ENCODE measurements around the gene POU2AF1. TPM values are rescaled to one million over a fixed set of nuclear protein-coding genes. Genes with fewer than 3 reads are reported as not detected.

POU2AF1 gene
- polyA plus RNA-seq, 1 donor from 2014 or later, result not detected

DNA sequence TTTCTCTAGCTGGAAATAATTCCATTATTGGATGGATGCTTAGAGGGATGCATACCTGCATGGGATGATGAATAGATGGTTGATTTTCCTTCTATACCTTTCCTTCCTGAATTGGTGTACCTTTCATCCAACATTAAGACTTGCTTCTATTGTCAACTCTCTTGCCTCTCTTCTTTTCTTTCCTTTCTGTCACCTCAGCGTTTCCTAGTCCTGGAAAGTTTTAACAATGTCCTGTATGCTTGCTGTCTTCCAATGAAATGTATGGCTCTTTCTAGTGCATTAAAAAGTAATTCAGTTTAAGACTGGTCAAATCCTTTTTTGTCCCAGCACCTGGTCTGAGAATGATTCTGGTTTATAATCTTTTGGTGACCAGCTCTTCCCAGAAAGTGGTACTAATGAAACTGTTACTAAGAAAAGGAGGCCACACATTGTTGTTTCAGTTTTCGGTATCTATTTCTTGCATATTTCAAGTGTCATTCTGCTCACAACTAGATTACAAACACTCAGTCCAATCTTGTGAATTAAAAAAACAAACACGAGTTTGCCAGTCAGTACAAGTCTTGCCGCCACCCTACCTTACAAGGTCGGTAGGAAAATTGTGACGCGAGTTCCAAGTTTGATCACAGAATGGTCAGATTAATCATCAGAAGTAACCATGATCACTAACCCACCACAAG is 8.0 kb downstream of the POU2AF1 start:
- no peaks in the 10 kb centered on the region for H3F3A ChIP-seq (ENCODE audit: insufficient read depth, low read length, poor library complexity, severe bottlenecking)
- no peak overlapping the region for H3K4me3 ChIP-seq (ENCODE audit: low read length)
- no peaks in the 10 kb centered on the region for H3K79me2 ChIP-seq (replicated peaks; ENCODE audit: insufficient read depth, low read length)
- no peaks in the 10 kb centered on the region for H3K9me2 ChIP-seq (ENCODE audit: insufficient read depth, low read length)
- TF ChIP-seq CTCF (IDR thresholded peaks at IDR 0.05; ENCODE audit: poor library complexity, severe bottlenecking), result no peak
- TF ChIP-seq SMC3 (conservative IDR thresholded peaks at IDR 0.05; ENCODE audit: poor library complexity), result no peak
- TF ChIP-seq EZH2 (IDR thresholded peaks at IDR 0.05; ENCODE audit: borderline replicate concordance, insufficient read depth, low read length, poor library complexity, severe bottlenecking), result no peak
- no peak for TF ChIP-seq TAF1 (IDR thresholded peaks at IDR 0.05; ENCODE audit: low read depth)
- no peak for TF ChIP-seq POLR2AphosphoS5 (IDR thresholded peaks at IDR 0.05)
- no peak for TF ChIP-seq EP300 (conservative IDR thresholded peaks at IDR 0.05; ENCODE audit: poor library complexity, severe bottlenecking)
- TF ChIP-seq, protein P1, sequence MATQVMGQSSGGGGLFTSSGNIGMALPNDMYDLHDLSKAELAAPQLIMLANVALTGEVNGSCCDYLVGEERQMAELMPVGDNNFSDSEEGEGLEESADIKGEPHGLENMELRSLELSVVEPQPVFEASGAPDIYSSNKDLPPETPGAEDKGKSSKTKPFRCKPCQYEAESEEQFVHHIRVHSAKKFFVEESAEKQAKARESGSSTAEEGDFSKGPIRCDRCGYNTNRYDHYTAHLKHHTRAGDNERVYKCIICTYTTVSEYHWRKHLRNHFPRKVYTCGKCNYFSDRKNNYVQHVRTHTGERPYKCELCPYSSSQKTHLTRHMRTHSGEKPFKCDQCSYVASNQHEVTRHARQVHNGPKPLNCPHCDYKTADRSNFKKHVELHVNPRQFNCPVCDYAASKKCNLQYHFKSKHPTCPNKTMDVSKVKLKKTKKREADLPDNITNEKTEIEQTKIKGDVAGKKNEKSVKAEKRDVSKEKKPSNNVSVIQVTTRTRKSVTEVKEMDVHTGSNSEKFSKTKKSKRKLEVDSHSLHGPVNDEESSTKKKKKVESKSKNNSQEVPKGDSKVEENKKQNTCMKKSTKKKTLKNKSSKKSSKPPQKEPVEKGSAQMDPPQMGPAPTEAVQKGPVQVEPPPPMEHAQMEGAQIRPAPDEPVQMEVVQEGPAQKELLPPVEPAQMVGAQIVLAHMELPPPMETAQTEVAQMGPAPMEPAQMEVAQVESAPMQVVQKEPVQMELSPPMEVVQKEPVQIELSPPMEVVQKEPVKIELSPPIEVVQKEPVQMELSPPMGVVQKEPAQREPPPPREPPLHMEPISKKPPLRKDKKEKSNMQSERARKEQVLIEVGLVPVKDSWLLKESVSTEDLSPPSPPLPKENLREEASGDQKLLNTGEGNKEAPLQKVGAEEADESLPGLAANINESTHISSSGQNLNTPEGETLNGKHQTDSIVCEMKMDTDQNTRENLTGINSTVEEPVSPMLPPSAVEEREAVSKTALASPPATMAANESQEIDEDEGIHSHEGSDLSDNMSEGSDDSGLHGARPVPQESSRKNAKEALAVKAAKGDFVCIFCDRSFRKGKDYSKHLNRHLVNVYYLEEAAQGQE (IDR thresholded peaks at IDR 0.05; ENCODE audit: borderline replicate concordance), result no peak
- no peak for TF ChIP-seq RAD21 (conservative IDR thresholded peaks at IDR 0.05)
- no peak for TF ChIP-seq MXI1 (conservative IDR thresholded peaks at IDR 0.05; ENCODE audit: poor library complexity, severe bottlenecking)
- no peaks in the 10 kb centered on the region for H3K9me3 ChIP-seq (ENCODE audit: low read length)
- no peak overlapping the region for H3K9ac ChIP-seq (ENCODE audit: low read length)
- no peaks in the 10 kb centered on the region for H4K20me1 ChIP-seq (ENCODE audit: insufficient read depth)
- no peaks in the 10 kb centered on the region for H3K36me3 ChIP-seq (ENCODE audit: insufficient read depth, low read length)
- H3K27me3 ChIP-seq (ENCODE audit: insufficient read depth, low read depth, low read length), result no peaks in the 10 kb centered on the region
- H3K4me2 ChIP-seq (ENCODE audit: low read length), result no peak overlapping the region
- no peak overlapping the region for H2AFZ ChIP-seq (ENCODE audit: low read depth, low read length)
- H3K27ac ChIP-seq (ENCODE audit: low read length), result no peak overlapping the region

DNA sequence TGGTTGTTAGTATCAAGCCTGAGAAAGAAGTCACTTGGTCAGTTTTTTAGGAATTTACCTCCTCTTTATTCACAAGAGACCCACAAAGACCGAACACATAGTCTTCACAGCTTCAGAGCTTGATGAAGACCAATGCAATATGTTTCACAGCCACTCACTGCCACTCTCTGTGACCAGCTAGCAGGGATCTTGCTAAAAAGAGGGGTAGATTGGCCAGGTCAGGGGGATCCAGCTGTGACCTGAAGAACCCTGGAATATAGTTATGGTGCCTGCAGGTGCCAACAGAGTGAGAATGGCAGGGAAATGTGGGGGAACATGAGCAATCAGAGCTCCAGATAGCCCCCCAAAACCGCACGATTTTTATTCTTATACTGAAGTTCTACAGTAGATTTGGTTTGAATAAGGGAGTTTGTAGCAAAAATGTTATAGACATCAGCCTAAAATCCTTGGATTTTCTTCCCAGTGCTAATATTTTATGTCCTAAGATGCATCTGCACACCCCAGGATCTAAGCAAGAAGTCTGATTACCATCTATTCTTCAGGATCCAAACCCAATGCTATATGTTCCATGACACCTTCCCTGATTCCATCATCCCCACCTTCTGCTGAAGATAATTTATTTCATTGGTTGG is 8.7 kb downstream of the POU2AF1 start:
- Histone ChIP-seq H2AFZ (ENCODE audit: low read depth, low read length) (no peak overlapping the region), H3K27me3 (ENCODE audit: insufficient read depth, low read depth, low read length) (no peaks in the 10 kb centered on the region), H3K4me3 (ENCODE audit: low read length) (no peak overlapping the region), H3K9me2 (ENCODE audit: insufficient read depth, low read length) (no peaks in the 10 kb centered on the region), H3K79me2 (replicated peaks; ENCODE audit: insufficient read depth, low read length) (no peaks in the 10 kb centered on the region), H3F3A (ENCODE audit: insufficient read depth, low read length, poor library complexity, severe bottlenecking) (no peaks in the 10 kb centered on the region), H3K4me2 (ENCODE audit: low read length) (no peak overlapping the region), H3K9ac (ENCODE audit: low read length) (no peak overlapping the region), H3K27ac (ENCODE audit: low read length) (no peak overlapping the region), H4K20me1 (ENCODE audit: insufficient read depth) (no peaks in the 10 kb centered on the region), H3K9me3 (ENCODE audit: low read length) (no peaks in the 10 kb centered on the region), H3K36me3 (ENCODE audit: insufficient read depth, low read length) (no peaks in the 10 kb centered on the region)
- TF ChIP-seq EP300 (conservative IDR thresholded peaks at IDR 0.05; ENCODE audit: poor library complexity, severe bottlenecking), result no peak
- no peak for TF ChIP-seq POLR2AphosphoS5 (IDR thresholded peaks at IDR 0.05)
- TF ChIP-seq, protein P1 (IDR thresholded peaks at IDR 0.05; ENCODE audit: borderline replicate concordance), result no peak
- no peak for TF ChIP-seq EZH2 (IDR thresholded peaks at IDR 0.05; ENCODE audit: borderline replicate concordance, insufficient read depth, low read length, poor library complexity, severe bottlenecking)
- TF ChIP-seq RAD21 (conservative IDR thresholded peaks at IDR 0.05), result no peak
- TF ChIP-seq MXI1 (conservative IDR thresholded peaks at IDR 0.05; ENCODE audit: poor library complexity, severe bottlenecking), result no peak
- no peak for TF ChIP-seq TAF1 (IDR thresholded peaks at IDR 0.05; ENCODE audit: low read depth)
- TF ChIP-seq CTCF (IDR thresholded peaks at IDR 0.05; ENCODE audit: poor library complexity, severe bottlenecking), result no peak
- no peak for TF ChIP-seq SMC3 (conservative IDR thresholded peaks at IDR 0.05; ENCODE audit: poor library complexity)
